Stimulated activated naive CD8-positive, alpha-beta T cell treated with anti-CD3 and anti-CD28 coated beads, Interleukin-15, Interleukin-2, amounts not matched to agents 100 ng/mL and 50 ng/mL, for 24 hours (primary cell): ENCODE measurements around the gene FHOD1.

Source experiments
- H3K27ac Mint-ChIP-seq: one replicate; pipeline ENCODE4 v1.8.0; 2021; ENCODE audit warnings: mild to moderate bottlenecking, mixed read lengths
- H3K27me3 Mint-ChIP-seq: one replicate; pipeline ENCODE4 v1.8.0; 2021; ENCODE audit warnings: mixed read lengths
- H3K36me3 Mint-ChIP-seq: one replicate; pipeline ENCODE4 v1.8.0; 2021; ENCODE audit warnings: low read depth, mixed read lengths
- H3K4me1 Mint-ChIP-seq: one replicate; pipeline ENCODE4 v1.8.0; 2021; ENCODE audit warnings: low read depth, mixed read lengths
- H3K4me3 Mint-ChIP-seq: one replicate; pipeline ENCODE4 v1.8.0; 2021; ENCODE audit warnings: mild to moderate bottlenecking, mixed read lengths
- H3K9me3 Mint-ChIP-seq: one replicate; pipeline ENCODE4 v1.8.0; 2021; ENCODE audit warnings: mixed read lengths

The FHOD1 gene

GRCh38 chr16:67215706-67216105 is 31.6 kb downstream of the FHOD1 start:
- H3K4me1 Mint-ChIP-seq, result no peaks in the 10 kb centered on the region
- no peak overlapping the region for H3K4me3 Mint-ChIP-seq
- H3K36me3 Mint-ChIP-seq, result peaks cover 4% of the 10 kb centered on the region
- H3K27me3 Mint-ChIP-seq, result no peaks in the 10 kb centered on the region
- H3K27ac Mint-ChIP-seq, result no peak overlapping the region
- H3K9me3 Mint-ChIP-seq, result no peaks in the 10 kb centered on the region

DNA sequence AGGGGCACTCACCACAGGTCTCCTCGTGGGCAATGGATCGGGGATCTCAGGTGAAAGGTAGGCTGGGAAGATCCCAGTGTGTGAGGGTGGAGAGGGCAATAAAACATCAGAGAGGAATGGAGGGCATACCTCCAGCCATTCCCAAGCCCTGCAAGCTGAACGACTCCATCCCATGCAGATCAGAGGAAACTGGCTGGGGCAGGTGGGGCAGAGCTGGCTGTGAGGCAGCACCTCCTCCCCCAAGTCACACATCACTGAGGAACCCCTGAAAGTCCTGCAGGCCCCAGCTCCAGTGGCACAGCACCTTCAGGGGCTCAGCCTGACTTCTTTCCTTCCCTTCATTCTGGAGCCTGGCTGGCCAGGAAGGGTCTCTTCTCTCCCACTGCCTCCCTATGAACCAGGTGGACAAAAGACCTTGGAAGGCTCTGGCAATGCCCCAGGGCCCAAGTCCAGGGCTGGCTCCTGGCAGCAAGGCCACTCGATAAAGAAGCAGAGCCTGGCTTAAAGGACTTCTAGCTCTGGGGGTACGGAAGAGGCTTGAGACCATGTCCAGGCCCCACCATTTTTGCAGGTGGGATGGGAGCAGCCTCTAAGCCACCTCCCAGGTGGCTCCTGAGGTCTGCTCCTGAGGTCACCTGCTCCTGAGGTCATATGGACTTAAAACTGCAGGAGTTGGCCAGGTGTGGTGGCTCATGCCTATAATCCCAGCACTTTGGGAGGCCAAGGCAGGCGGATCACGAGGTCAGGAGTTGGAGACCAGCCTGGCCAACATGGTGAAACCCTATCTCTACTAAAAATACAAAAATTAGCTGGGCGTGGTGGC is 33.9 kb downstream of the FHOD1 start:
- no peaks in the 10 kb centered on the region for H3K4me1 Mint-ChIP-seq

GRCh38 chr16:67212766-67213165 is 34.5 kb downstream of the FHOD1 start:
- no peaks in the 10 kb centered on the region for H3K36me3 Mint-ChIP-seq
- no peak overlapping the region for H3K27ac Mint-ChIP-seq
- no peaks in the 10 kb centered on the region for H3K9me3 Mint-ChIP-seq
- no peaks in the 10 kb centered on the region for H3K4me1 Mint-ChIP-seq
- no peak overlapping the region for H3K4me3 Mint-ChIP-seq
- no peaks in the 10 kb centered on the region for H3K27me3 Mint-ChIP-seq

More for the DNA sequence above, 33.9 kb downstream of the FHOD1 start:
- H3K27ac Mint-ChIP-seq, result no peak overlapping the region
- H3K36me3 Mint-ChIP-seq, result no peaks in the 10 kb centered on the region
- H3K4me3 Mint-ChIP-seq, result no peak overlapping the region
- no peaks in the 10 kb centered on the region for H3K9me3 Mint-ChIP-seq
- H3K27me3 Mint-ChIP-seq, result no peaks in the 10 kb centered on the region

- H3K4me3 Mint-ChIP-seq, result no peak overlapping the region
- H3K27ac Mint-ChIP-seq, result no peak overlapping the region
- no peaks in the 10 kb centered on the region for H3K4me1 Mint-ChIP-seq
- H3K27me3 Mint-ChIP-seq, result no peaks in the 10 kb centered on the region
- H3K36me3 Mint-ChIP-seq, result no peaks in the 10 kb centered on the region
- no peaks in the 10 kb centered on the region for H3K9me3 Mint-ChIP-seq
Measured at GRCh38 chr16:67211674-67212073, 35.6 kb downstream of the FHOD1 start.

DNA sequence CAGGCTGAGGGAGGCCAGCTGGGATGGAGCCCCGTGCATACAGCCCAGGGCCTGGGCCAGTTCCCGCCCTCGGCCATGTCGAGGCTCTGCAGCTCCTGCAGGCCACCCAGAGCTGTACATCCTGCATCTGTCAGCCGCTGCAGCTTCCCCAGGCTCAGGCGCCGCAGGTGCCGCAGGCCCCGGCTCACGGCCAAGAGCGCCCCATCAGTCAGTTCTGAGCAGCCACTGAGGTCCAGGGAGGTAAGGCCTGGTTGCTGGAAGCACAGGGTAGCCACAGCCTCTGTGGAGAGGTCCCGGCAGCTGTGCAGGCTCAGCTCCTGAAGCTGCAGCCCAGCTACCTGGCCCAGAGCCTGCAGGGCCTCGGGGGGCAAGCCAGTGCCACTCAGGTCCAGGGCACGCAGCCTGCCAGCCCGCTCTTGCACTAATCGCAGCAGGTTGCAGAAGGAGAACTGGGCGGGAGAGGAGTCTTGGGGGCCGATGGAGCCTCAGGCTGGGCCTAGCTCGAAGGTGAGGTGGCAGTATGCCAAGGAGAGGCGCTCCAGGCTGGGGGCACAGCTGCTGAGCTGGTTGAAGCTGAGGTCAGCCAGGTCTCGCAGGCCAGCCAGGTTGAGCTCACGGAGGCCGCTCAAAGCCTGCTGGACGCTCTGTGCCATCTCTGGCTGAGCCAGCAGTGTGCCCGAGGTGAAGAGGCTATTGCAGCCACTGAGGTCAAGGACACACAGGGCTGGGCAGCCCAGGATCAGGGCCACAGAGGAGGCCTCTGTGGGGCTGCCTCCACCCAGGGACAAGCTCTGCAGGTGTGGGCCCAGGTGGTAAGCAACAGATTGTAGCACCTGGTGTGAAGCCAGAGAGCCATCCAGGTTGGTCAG is 37.0 kb downstream of the FHOD1 start:
- H3K4me3 Mint-ChIP-seq, result no peak overlapping the region
- H3K9me3 Mint-ChIP-seq, result no peaks in the 10 kb centered on the region
- no peaks in the 10 kb centered on the region for H3K27me3 Mint-ChIP-seq
- H3K4me1 Mint-ChIP-seq, result no peaks in the 10 kb centered on the region
- H3K27ac Mint-ChIP-seq, result no peak overlapping the region
- H3K36me3 Mint-ChIP-seq, result no peaks in the 10 kb centered on the region

GRCh38 chr16:67209565-67209964 is 37.7 kb downstream of the FHOD1 start:
- Mint-ChIP-seq H3K27ac (no peak overlapping the region), H3K4me1 (no peaks in the 10 kb centered on the region), H3K27me3 (no peaks in the 10 kb centered on the region), H3K9me3 (no peaks in the 10 kb centered on the region), H3K4me3 (no peak overlapping the region), H3K36me3 (no peaks in the 10 kb centered on the region)

- Mint-ChIP-seq H3K9me3 (no peaks in the 10 kb centered on the region), H3K4me3 (no peak overlapping the region), H3K36me3 (no peaks in the 10 kb centered on the region), H3K27me3 (no peaks in the 10 kb centered on the region), H3K4me1 (no peaks in the 10 kb centered on the region), H3K27ac (peak overlapping the region; percentile 36)
Measured at GRCh38 chr16:67208154-67208896, 39.0 kb downstream of the FHOD1 start.

GRCh38 chr16:67207249-67208091 is 39.8 kb downstream of the FHOD1 start:
- Mint-ChIP-seq H3K27me3 (no peaks in the 10 kb centered on the region), H3K36me3 (no peaks in the 10 kb centered on the region), H3K4me1 (no peaks in the 10 kb centered on the region), H3K27ac (no peak overlapping the region), H3K4me3 (no peak overlapping the region), H3K9me3 (no peaks in the 10 kb centered on the region)

- Mint-ChIP-seq H3K27ac (no peak overlapping the region), H3K36me3 (no peaks in the 10 kb centered on the region)
Measured at GRCh38 chr16:67206838-67207248, 40.4 kb downstream of the FHOD1 start.

GRCh38 chr16:67206129-67206837 is 41.0 kb downstream of the FHOD1 start:
- no peak overlapping the region for H3K4me3 Mint-ChIP-seq
- no peaks in the 10 kb centered on the region for H3K27me3 Mint-ChIP-seq
- no peaks in the 10 kb centered on the region for H3K9me3 Mint-ChIP-seq
- no peaks in the 10 kb centered on the region for H3K36me3 Mint-ChIP-seq
- no peaks in the 10 kb centered on the region for H3K4me1 Mint-ChIP-seq
- H3K27ac Mint-ChIP-seq, result no peak overlapping the region

More at GRCh38 chr16:67206838-67207248, 40.4 kb downstream of the FHOD1 start:
- Mint-ChIP-seq H3K4me1 (no peaks in the 10 kb centered on the region), H3K27me3 (no peaks in the 10 kb centered on the region), H3K9me3 (no peaks in the 10 kb centered on the region), H3K4me3 (no peak overlapping the region)

- Mint-ChIP-seq H3K9me3 (no peaks in the 10 kb centered on the region), H3K27me3 (no peaks in the 10 kb centered on the region), H3K27ac (no peak overlapping the region), H3K4me1 (no peaks in the 10 kb centered on the region), H3K36me3 (peaks cover 10% of the 10 kb centered on the region), H3K4me3 (no peak overlapping the region)
Measured at GRCh38 chr16:67204076-67204475, 43.2 kb downstream of the FHOD1 start.

DNA sequence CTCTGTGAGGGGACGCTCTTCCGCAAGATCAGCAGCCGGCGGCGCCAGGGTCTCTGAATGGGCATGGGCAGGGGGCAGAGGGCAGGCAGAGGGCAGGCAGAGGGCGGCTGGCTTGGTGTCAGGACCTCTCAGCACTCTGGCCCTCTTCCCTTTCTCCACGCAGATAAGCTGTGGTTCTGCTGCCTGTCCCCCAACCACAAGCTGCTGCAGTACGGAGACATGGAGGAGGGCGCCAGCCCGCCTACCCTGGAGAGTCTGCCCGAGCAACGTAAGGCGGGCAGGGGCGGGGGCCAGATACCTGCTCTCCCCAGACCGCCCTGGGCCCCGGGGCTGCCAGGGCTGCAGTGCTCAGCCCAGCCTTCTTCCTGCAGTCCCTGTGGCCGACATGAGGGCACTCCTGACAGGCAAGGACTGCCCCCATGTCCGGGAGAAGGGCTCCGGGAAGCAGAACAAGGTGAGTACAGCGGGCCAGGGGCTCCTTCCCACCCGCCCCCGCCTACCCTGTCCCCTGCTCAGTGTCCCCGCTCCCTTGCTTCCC is 44.3 kb downstream of the FHOD1 start:
- Mint-ChIP-seq H3K4me3 (no peak overlapping the region), H3K36me3 (peaks cover 15% of the 10 kb centered on the region), H3K4me1 (no peaks in the 10 kb centered on the region), H3K9me3 (no peaks in the 10 kb centered on the region), H3K27me3 (no peaks in the 10 kb centered on the region), H3K27ac (no peak overlapping the region)

GRCh38 chr16:67202426-67202825 is 44.9 kb downstream of the FHOD1 start:
- Mint-ChIP-seq H3K4me1 (no peaks in the 10 kb centered on the region), H3K27ac (no peak overlapping the region), H3K27me3 (no peaks in the 10 kb centered on the region), H3K9me3 (no peaks in the 10 kb centered on the region), H3K4me3 (no peak overlapping the region), H3K36me3 (peaks cover 21% of the 10 kb centered on the region)
